GM12874 (cell line): ENCODE results near the gene GATA6.

Source experiments
- CTCF ChIP-seq: IDR thresholded peaks from 2 replicates; pipeline ENCODE4 v1.5.1; 2011; ENCODE audit warnings: low read depth, mild to moderate bottlenecking, control low read depth, low read length, moderate library complexity; ENCODE audit not compliant: insufficient read depth

The GATA6 gene

GRCh38 chr18:22141211-22141610 lies 28.2 kb upstream of the GATA6 start:
- TF ChIP-seq CTCF = no peak

- TF ChIP-seq CTCF = no peak
These were observed 25.7 kb upstream of the GATA6 start for GRCh38 chr18:22143347-22144340.

GRCh38 chr18:22145160-22145559 lies 24.2 kb upstream of the GATA6 start:
- no peak for TF ChIP-seq CTCF

- TF ChIP-seq CTCF = no peak
These were observed 19.7 kb upstream of the GATA6 start for GRCh38 chr18:22149710-22150109.

GRCh38 chr18:22152093-22152492 lies 17.3 kb upstream of the GATA6 start:
- TF ChIP-seq CTCF = no peak

- TF ChIP-seq CTCF = no peak
These were observed 16.0 kb upstream of the GATA6 start for GRCh38 chr18:22153428-22153827.

- TF ChIP-seq CTCF = no peak
These were observed 13.8 kb upstream of the GATA6 start for GRCh38 chr18:22155584-22155983.
